Testis (tissue), 5 donors: ENCODE measurements around the gene CHMP5. TPM values are rescaled to one million over a fixed set of nuclear protein-coding genes. Genes with fewer than 3 reads are reported as not detected.

Source experiments
- DNase-seq: peaks from one replicate; pipeline ENCODE4 v3.0.0-alpha.2; 2019
- H3K27ac ChIP-seq, 2 donors: fragments of 200-600 bp; sonication (generic); one replicate each; pipeline ENCODE4 v1.5.1; 2019
- H3K27me3 ChIP-seq: fragments of 200-600 bp; sonication (generic); one replicate; pipeline ENCODE4 v1.5.1; 2019
- H3K36me3 ChIP-seq: fragments of 200-600 bp; sonication (generic); one replicate; pipeline ENCODE4 v1.5.1; 2017; ENCODE audit warnings: low read depth; ENCODE audit errors: missing control alignments
- H3K4me1 ChIP-seq: fragments of 200-600 bp; sonication (generic); one replicate; pipeline ENCODE4 v1.5.1; 2019
- H3K4me3 ChIP-seq, 2 donors: fragments of 200-600 bp; sonication (generic); one replicate each; pipeline ENCODE4 v1.5.1; 2017 to 2019
- H3K9me3 ChIP-seq: fragments of 200-600 bp; sonication (generic); one replicate; pipeline ENCODE4 v1.5.1; 2017
- CTCF ChIP-seq, 3 experiments: fragments of 450-650 bp in 2 of 3; fragments of 200-600 bp in 1 of 3; sonication (generic) in 1 of 3; IDR thresholded peaks; one replicate each; pipeline ENCODE4 v1.5.1; 2016 to 2019; ENCODE audit warnings: antibody characterized with exemption in 3 of 3, mild to moderate bottlenecking in 2 of 3, moderate library complexity in 1 of 3
- POLR2A ChIP-seq: fragments of 450-650 bp; IDR thresholded peaks from one replicate; pipeline ENCODE4 v1.6.1; 2017; ENCODE audit warnings: antibody characterized with exemption, mild to moderate bottlenecking, moderate library complexity
- WGBS, 2 donors: methylation state at CpG; one replicate each; pipeline ENCODE4 v1.1.5; 2018; 5-methylcytosine and 5-hydroxymethylcytosine counted together
- intact Hi-C: fragments of 100-400 bp; cut with DNase I; formaldehyde crosslinking; loops from one replicate; pipeline ENCODE4 v1.15.1; 2023; ENCODE audit warnings: low total_unique reads
- long read RNA-seq, 2 donors: transcript quantifications; one replicate each; lab custom pipeline, GENCODE V29; 2026
- polyA plus RNA-seq: library from polyadenylated mRNA; stranded (reverse); fragments of 350-450 nt; fragmentation: Illumina TruSeq; extraction: RNeasy Lipid Tissue Mini Kit (QIAGEN cat#74804); gene quantifications from one replicate; pipeline ENCODE4 v1.2.3, GENCODE V29; 2014; ENCODE audit warnings: low read depth, low replicate concordance; ENCODE audit not compliant: insufficient read depth
- total RNA-seq, 2 donors: library from RNA; depleted of rRNA; stranded (reverse); fragments of >200 nt; gene quantifications; one replicate each; pipeline ENCODE4 v1.2.3, GENCODE V29; 2016

Gene CHMP5
- 10 to 100 TPM; 53.2 to 57.0 TPM for total RNA-seq
- polyA plus RNA-seq, result 84.1 TPM
- long read RNA-seq, donor 1, transcript CHMP5-201 (8 exons, 1,477 nt), result major isoform, 60 of 95 reads
- long read RNA-seq, donor 1, partial matches to known transcripts, result 34 of 95 reads
- long read RNA-seq, donor 1, other reads (novel, unspliced or antisense), result 0 of 95 reads
- long read RNA-seq, donor 2, transcript CHMP5-201 (8 exons, 1,477 nt), result major isoform, 45 of 99 reads
- long read RNA-seq, donor 2, partial matches to known transcripts, result 53 of 99 reads
- long read RNA-seq, donor 2, other reads (novel, unspliced or antisense), result 0 of 99 reads

GRCh38 chr9:33264473-33265177 is at the start of gene CHMP5, which contains the start of gene BAG1:
Gene CHMP5 (plus strand): TSS chr9:33265049. CDS start chr9:33265079, 30 bp downstream.
Gene BAG1 (minus strand): TSS chr9:33264708.
- Histone ChIP-seq H3K4me3 (peak within 1 kb of the TSS; percentile 89 to 99), H3K4me1 (peaks cover 17% of the 10 kb centered on the region), H3K9me3 (no peaks in the 10 kb centered on the region), H3K36me3 (no peaks in the 10 kb centered on the region), H3K27ac (peak within 1 kb of the TSS; percentile 82 to 88), H3K27me3 (no peaks in the 10 kb centered on the region)
- intact Hi-C loops, result no loop called here
- WGBS, 2 donors, result 0 to 1% methylated on average over 28 to 52 of the region's 67 CpGs
- DNase-seq, result peak; percentile 100
- no peak for TF ChIP-seq POLR2A
- peak; percentile 11 to 43 (median 21) for TF ChIP-seq CTCF (IDR thresholded peaks at IDR 0.05)

- no peaks in the 10 kb centered on the region for H3K36me3 ChIP-seq
- 85 to 86% methylated on average over 14 of the region's 14 CpGs for WGBS, 2 donors
- no peaks in the 10 kb centered on the region for H3K9me3 ChIP-seq
- TF ChIP-seq POLR2A (no peak), CTCF (IDR thresholded peaks at IDR 0.05) (no peak)
- no peak for DNase-seq
- no peak overlapping the region for H3K4me3 ChIP-seq
- no peak overlapping the region for H3K27ac ChIP-seq
- intact Hi-C loops, result no loop called here
- no peaks in the 10 kb centered on the region for H3K27me3 ChIP-seq
- H3K4me1 ChIP-seq, result peaks cover 7% of the 10 kb centered on the region
Measured at GRCh38 chr9:33220681-33221567, 43.9 kb upstream of the CHMP5 start.

GRCh38 chr9:33221568-33221884 is 43.3 kb upstream of the CHMP5 start:
- no peak overlapping the region for H3K27ac ChIP-seq
- H3K9me3 ChIP-seq, result no peaks in the 10 kb centered on the region
- intact Hi-C loops, result no loop called here
- H3K4me3 ChIP-seq, result no peak overlapping the region
- no peaks in the 10 kb centered on the region for H3K36me3 ChIP-seq
- DNase-seq, result no peak
- no peaks in the 10 kb centered on the region for H3K27me3 ChIP-seq
- 92 to 97% methylated on average over 3 of the region's 3 CpGs for WGBS, 2 donors
- H3K4me1 ChIP-seq, result peaks cover 7% of the 10 kb centered on the region
- TF ChIP-seq POLR2A, result no peak
- no peak for TF ChIP-seq CTCF (IDR thresholded peaks at IDR 0.05)

- H3K27ac ChIP-seq, result no peak overlapping the region
- 81 to 88% methylated on average over 3 of the region's 3 CpGs for WGBS, 2 donors
- intact Hi-C loops, result no loop called here
- no peaks in the 10 kb centered on the region for H3K27me3 ChIP-seq
- no peaks in the 10 kb centered on the region for H3K9me3 ChIP-seq
- H3K4me1 ChIP-seq, result peaks cover 7% of the 10 kb centered on the region
- no peaks in the 10 kb centered on the region for H3K36me3 ChIP-seq
- DNase-seq, result no peak
- TF ChIP-seq POLR2A, result no peak
- no peak overlapping the region for H3K4me3 ChIP-seq
Measured at GRCh38 chr9:33222031-33222430, 42.8 kb upstream of the CHMP5 start.

GRCh38 chr9:33223696-33224095 is 41.2 kb upstream of the CHMP5 start:
- intact Hi-C loops, result no loop called here
- H3K9me3 ChIP-seq, result no peaks in the 10 kb centered on the region
- no peaks in the 10 kb centered on the region for H3K27me3 ChIP-seq
- 55 to 64% methylated on average over 1 of the region's 1 CpG for WGBS, 2 donors
- TF ChIP-seq POLR2A (no peak), CTCF (IDR thresholded peaks at IDR 0.05) (no peak)
- peak; percentile 25 for DNase-seq
- H3K27ac ChIP-seq, result no peak overlapping the region
- peaks cover 7% of the 10 kb centered on the region for H3K4me1 ChIP-seq
- H3K4me3 ChIP-seq, result no peak overlapping the region
- no peaks in the 10 kb centered on the region for H3K36me3 ChIP-seq
